GM12872 (cell line): ENCODE results near the gene GCNT2.

Experiments
- TF ChIP-seq, protein P1 (sequence below): IDR thresholded peaks from 3 replicates; pipeline ENCODE4 v1.5.1; 2011; ENCODE audit warnings: low read depth, mild to moderate bottlenecking, low read length, moderate library complexity; ENCODE audit not compliant: insufficient read depth

The GCNT2 gene

DNA sequence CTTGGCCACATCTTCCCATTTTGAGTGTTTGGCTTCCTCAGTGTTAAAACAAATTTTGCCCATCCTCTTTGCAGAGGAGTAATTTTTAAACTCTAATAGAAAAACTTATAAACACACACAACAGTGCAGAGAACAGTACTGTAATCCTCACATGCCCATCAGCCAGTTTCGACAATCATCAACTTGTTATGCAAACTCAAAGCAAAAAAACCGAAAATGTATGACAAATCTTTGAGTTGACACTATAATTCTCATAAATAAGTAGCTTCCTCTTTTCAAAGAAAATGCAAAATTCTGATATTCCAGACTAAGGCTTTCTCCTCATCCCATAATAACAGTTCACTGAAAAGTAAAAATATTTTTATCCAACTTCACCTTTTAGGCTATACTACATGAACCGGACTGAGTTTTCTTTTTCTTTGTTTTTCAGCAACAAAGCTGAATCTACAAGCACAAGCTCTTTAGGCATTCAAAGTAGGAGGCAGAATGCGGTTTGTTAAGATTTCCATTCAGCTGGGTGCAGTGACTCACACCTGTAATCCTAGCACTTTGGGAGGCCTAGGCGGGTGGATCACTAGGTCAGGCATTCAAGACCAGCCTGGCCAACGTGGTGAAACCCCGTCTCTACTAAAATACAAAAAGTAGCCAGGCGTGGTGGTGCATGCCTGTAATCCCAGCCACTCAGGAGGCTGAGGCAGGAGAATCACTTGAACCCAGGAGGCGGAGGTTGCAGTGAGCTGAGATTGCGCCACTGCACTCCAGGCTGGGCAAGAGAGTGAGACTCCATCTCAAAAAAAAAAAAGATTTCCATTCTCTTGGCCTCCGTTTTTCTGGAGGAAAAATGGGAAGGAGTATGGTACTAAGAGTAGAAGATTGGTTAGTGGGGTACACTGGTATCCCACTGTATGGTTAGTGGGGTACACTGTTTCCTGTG is 74.8 kb downstream of the GCNT2 start:
- TF ChIP-seq, protein P1, sequence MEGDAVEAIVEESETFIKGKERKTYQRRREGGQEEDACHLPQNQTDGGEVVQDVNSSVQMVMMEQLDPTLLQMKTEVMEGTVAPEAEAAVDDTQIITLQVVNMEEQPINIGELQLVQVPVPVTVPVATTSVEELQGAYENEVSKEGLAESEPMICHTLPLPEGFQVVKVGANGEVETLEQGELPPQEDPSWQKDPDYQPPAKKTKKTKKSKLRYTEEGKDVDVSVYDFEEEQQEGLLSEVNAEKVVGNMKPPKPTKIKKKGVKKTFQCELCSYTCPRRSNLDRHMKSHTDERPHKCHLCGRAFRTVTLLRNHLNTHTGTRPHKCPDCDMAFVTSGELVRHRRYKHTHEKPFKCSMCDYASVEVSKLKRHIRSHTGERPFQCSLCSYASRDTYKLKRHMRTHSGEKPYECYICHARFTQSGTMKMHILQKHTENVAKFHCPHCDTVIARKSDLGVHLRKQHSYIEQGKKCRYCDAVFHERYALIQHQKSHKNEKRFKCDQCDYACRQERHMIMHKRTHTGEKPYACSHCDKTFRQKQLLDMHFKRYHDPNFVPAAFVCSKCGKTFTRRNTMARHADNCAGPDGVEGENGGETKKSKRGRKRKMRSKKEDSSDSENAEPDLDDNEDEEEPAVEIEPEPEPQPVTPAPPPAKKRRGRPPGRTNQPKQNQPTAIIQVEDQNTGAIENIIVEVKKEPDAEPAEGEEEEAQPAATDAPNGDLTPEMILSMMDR, result no peak

- TF ChIP-seq, protein P1, result no peak
Measured at GRCh38 chr6:10597499-10598001, 76.4 kb downstream of the GCNT2 start.

DNA sequence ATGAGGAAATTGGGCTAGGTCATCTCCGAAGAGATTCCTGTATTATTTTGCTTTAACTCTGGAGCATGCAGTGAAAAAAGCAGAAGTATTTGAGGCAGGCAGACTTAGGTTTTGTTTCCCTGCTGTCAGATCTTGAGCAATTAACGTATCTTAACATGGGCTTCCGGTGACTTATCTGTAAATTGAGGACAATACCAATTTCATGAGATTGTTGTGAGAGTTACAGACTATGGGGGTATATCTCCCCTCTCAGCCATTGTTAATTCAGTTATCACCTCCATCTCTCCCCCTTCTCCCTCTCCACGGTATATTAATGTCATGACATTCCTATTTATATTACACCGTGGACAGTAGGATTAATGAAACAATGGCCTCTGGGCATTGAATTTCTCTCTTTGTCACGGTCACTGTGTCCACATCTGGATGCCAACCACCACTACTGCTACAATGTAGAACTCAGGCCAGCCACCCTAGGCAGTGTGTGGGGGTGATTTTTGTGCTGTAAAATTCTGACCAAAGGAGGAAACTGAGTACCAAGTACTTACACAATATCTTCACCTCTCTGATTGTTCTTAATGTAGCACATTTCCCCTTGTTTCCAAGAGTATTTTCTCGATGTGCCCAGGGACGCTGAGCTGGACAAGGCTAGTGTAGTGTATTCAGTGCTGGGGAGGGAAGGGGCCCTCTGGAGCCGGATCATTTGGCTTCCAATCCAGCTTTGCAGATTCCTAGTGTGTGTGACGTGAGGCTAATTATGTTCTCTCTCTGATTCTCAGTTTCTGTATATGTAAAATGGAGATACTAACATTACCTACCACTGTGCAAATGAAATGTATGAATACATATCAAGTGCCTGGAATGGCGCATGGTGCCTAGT is 77.2 kb downstream of the GCNT2 start:
- TF ChIP-seq, protein P1, result no peak

GRCh38 chr6:10599046-10599445 is 77.9 kb downstream of the GCNT2 start:
- TF ChIP-seq, protein P1, result no peak

DNA sequence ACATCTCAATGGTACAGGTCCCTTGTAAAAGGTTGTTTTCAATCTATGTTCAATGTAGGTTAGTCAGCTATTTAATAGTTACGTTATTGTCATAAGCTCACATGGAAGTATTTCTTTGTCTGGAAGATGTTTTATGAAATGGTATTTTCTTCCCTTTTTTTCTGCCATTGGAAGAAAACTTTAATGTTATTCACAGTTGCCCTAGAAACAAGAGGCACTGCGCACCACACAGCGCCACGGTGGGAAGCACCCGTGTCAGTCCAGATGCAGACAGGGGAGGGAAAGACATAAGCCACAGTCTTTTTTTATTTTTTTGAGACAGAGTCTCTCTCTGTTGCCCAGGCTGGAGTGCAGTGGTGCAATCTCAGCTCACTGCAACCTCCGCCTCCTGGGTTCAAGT is 82.1 kb downstream of the GCNT2 start:
- TF ChIP-seq, protein P1, result no peak

DNA sequence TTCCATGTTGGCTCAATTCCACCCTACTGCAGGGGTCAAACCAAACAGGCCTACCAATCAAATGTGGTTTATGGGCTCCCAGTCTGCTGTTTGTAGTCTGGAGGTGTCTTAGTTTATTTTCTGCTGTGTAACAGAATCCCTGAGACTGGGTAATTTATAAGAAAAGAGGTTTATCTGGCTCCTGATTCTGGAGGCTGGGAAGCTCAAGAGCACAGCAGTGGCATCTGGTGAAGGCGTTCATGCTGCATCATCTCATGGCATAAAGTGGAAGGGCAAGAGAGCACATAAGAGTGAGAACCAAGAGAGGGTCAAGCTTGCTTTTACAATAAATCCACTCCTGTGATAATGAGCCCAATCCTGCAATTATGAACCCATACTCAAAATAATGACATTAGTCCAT is 87.9 kb downstream of the GCNT2 start:
- TF ChIP-seq, protein P1, result no peak

DNA sequence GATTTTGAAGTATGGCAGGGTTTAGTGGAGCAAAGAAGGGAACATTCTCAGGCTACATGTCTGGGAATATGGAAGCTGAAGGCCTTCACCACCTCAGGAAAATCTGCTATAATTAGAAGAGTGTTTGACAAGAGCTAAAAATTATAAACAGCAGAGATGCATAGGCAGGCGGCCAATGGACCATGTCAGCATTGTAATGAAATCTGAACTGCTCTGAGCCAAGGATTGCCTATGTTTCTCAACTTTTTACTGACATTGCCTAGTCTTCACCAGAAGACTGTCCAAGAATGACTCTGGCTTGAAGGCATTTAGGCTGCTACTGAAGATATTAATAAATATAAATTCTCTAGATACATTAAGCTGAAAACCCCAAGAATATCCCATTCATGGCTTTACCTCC is 89.1 kb downstream of the GCNT2 start:
- TF ChIP-seq, protein P1, result no peak
